Body of pancreas (tissue), 4 donors: ENCODE measurements around the gene DOCK3. TPM values are rescaled to one million over a fixed set of nuclear protein-coding genes. Genes with fewer than 3 reads are reported as not detected.
"Not testable (repeated sequence)": the region's sequence is repeated elsewhere in the genome, so short reads cannot be mapped to it uniquely, and the experiment has no call there.

Experiments
- ATAC-seq: fragments of 150-250 bp; one replicate; pipeline ENCODE4 v1.9.1; 2016
- DNase-seq, 4 donors: peaks; one replicate each; pipeline ENCODE4 v3.0.0-alpha.2; 2019
- H3K27ac ChIP-seq, 4 donors: fragments of 200-600 bp; sonication (generic); 1 replicate in 3 of 4; 2 replicates in 1 of 4; pipeline versions ENCODE4 v1.5.1 to v1.6.1; 2016 to 2019; ENCODE audit warnings: mild to moderate bottlenecking in 1 of 4, mixed read lengths in 1 of 4, moderate library complexity in 1 of 4
- H3K27me3 ChIP-seq, 2 donors: fragments of 200-600 bp; sonication (generic); one replicate each; pipeline ENCODE4 v1.6.0; 2016; ENCODE audit warnings: mild to moderate bottlenecking in 1 of 2
- H3K36me3 ChIP-seq, 2 donors: fragments of 200-600 bp; sonication (generic); replicated peaks in 1 of 2; 2 replicates each; pipeline ENCODE4 v1.5.1; 2016; ENCODE audit warnings: low read depth in 2 of 2; ENCODE audit not compliant: insufficient read depth in 1 of 2
- H3K4me1 ChIP-seq: fragments of 200-600 bp; sonication (generic); one replicate; pipeline ENCODE4 v1.6.0; 2016
- H3K4me3 ChIP-seq, 2 donors: fragments of 200-600 bp; sonication (generic); 1 replicate in 1 of 2; 2 replicates in 1 of 2; pipeline ENCODE4 v1.5.1; 2016 to 2019
- H3K9me3 ChIP-seq, 3 donors: fragments of 200-600 bp; sonication (generic); 1 replicate in 2 of 3; 2 replicates in 1 of 3; pipeline ENCODE4 v1.5.1; 2016
- CTCF ChIP-seq, 7 experiments: fragments of 450-650 bp in 4 of 7; fragments of 200-600 bp in 3 of 7; sonication (generic) in 3 of 7; IDR thresholded peaks; one replicate each; pipeline ENCODE4 v1.5.1; 2016 to 2019; ENCODE audit warnings: antibody characterized with exemption in 7 of 7
- POLR2A ChIP-seq, 3 donors: fragments of 450-650 bp; IDR thresholded peaks; one replicate each; pipeline ENCODE4 v1.6.1; 2016; ENCODE audit warnings: antibody characterized with exemption in 3 of 3, mild to moderate bottlenecking in 2 of 3
- WGBS, 2 donors: methylation state at CpG; one replicate each; pipeline ENCODE4 v1.1.5; 2017; 5-methylcytosine and 5-hydroxymethylcytosine counted together
- intact Hi-C: fragments of 100-400 bp; cut with DNase I; formaldehyde crosslinking; loops from one replicate; pipeline ENCODE4 v1.15.1; 2023
- total RNA-seq, 2 donors: library from RNA; depleted of rRNA; stranded (reverse); fragments of >200 nt; gene quantifications; one replicate each; pipeline ENCODE4 v1.1.0, GENCODE V29; 2016

Gene DOCK3
- total RNA-seq, 2 donors from 2014 or later = 0.52 TPM; not detected in 1

GRCh38 chr3:51122944-51123343, 448.2 kb downstream of the DOCK3 start:
- H3K4me1 ChIP-seq = no peaks in the 10 kb centered on the region
- intact Hi-C loops = no loop called here

GRCh38 chr3:51123531-51123930, 448.8 kb downstream of the DOCK3 start:
- no peak overlapping the region for H3K27ac ChIP-seq
- WGBS, 2 donors = 53 to 76% methylated on average over 3 of the region's 3 CpGs
- H3K27me3 ChIP-seq = no peaks in the 10 kb centered on the region
- intact Hi-C loops = no loop called here
- no peak for TF ChIP-seq CTCF (IDR thresholded peaks at IDR 0.05)
- no peaks in the 10 kb centered on the region for H3K36me3 ChIP-seq
- ATAC-seq = no peak
- no peak overlapping the region for H3K4me3 ChIP-seq
- no peak for DNase-seq
- no peaks in the 10 kb centered on the region for H3K4me1 ChIP-seq
- peaks cover 0 to 11% (median 0%) of the 10 kb centered on the region in 3 donors for H3K9me3 ChIP-seq

More at GRCh38 chr3:51122944-51123343, 448.2 kb downstream of the DOCK3 start:
- H3K27me3 ChIP-seq = no peaks in the 10 kb centered on the region
- no peak overlapping the region for H3K4me3 ChIP-seq
- TF ChIP-seq CTCF (IDR thresholded peaks at IDR 0.05) (no peak), POLR2A (IDR thresholded peaks at IDR 0.05) (no peak)
- no peak overlapping the region for H3K27ac ChIP-seq
- H3K36me3 ChIP-seq = no peaks in the 10 kb centered on the region
- 81 to 92% methylated on average over 2 of the region's 2 CpGs for WGBS, 2 donors
- no peak for ATAC-seq
- peaks cover 0 to 11% (median 0%) of the 10 kb centered on the region in 3 donors for H3K9me3 ChIP-seq
- DNase-seq = no peak

- H3K9me3 ChIP-seq = peaks cover 0 to 11% (median 0%) of the 10 kb centered on the region in 3 donors
- DNase-seq, H3K4me3 ChIP-seq, H3K27me3 ChIP-seq, ATAC-seq, H3K27ac ChIP-seq, H3K4me1 ChIP-seq, intact Hi-C loops, H3K36me3 ChIP-seq: not testable (repeated sequence)
- 85 to 91% methylated on average over 1 of the region's 1 CpG for WGBS, 2 donors
Measured at GRCh38 chr3:51131607-51132006, 456.9 kb downstream of the DOCK3 start.

- 76 to 78% methylated on average over 1 of the region's 1 CpG for WGBS, 2 donors
Measured at GRCh38 chr3:51137715-51138114, 463.0 kb downstream of the DOCK3 start.

GRCh38 chr3:51139616-51140015, 464.9 kb downstream of the DOCK3 start:
- ATAC-seq (no peak), DNase-seq (no peak)
- no peaks in the 10 kb centered on the region for H3K9me3 ChIP-seq
- 84 to 89% methylated on average over 1 of the region's 1 CpG for whole genome bisulfite sequencing, 2 donors
- no peak overlapping the region for H3K27ac ChIP-seq
- H3K27me3 ChIP-seq = no peaks in the 10 kb centered on the region
- intact Hi-C loops = no loop called here
- TF ChIP-seq CTCF (IDR thresholded peaks at IDR 0.05) (no peak), POLR2A (IDR thresholded peaks at IDR 0.05) (no peak)
- H3K4me1 ChIP-seq = no peaks in the 10 kb centered on the region
- H3K4me3 ChIP-seq = no peak overlapping the region
- H3K36me3 ChIP-seq = no peaks in the 10 kb centered on the region

More at GRCh38 chr3:51137715-51138114, 463.0 kb downstream of the DOCK3 start:
- Histone ChIP-seq H3K9me3 (no peaks in the 10 kb centered on the region), H3K27ac (no peak overlapping the region), H3K27me3 (no peaks in the 10 kb centered on the region), H3K4me1 (no peaks in the 10 kb centered on the region), H3K36me3 (no peaks in the 10 kb centered on the region), H3K4me3 (no peak overlapping the region)
- TF ChIP-seq POLR2A (IDR thresholded peaks at IDR 0.05) = no peak
- no peak for TF ChIP-seq CTCF (IDR thresholded peaks at IDR 0.05)
- DNase-seq (no peak), ATAC-seq (no peak)
- intact Hi-C loops = no loop called here
